Endothelial cell (in vitro differentiated cells): ENCODE data around the gene PCNX2. TPM values are rescaled to one million over a fixed set of nuclear protein-coding genes. Genes with fewer than 3 reads are reported as not detected.

Source experiments
- DNase-seq: peaks from one replicate; pipeline ENCODE4 v3.0.0; 2021; ENCODE audit warnings: low spot score
- H3K27ac Mint-ChIP-seq: one replicate; pipeline ENCODE4 v1.8.0; 2021; ENCODE audit warnings: mixed read lengths, inconsistent platforms; ENCODE audit not compliant: unreplicated experiment
- H3K27me3 Mint-ChIP-seq: one replicate; pipeline ENCODE4 v1.8.0; 2021; ENCODE audit warnings: mild to moderate bottlenecking, moderate library complexity, mixed read lengths, inconsistent platforms; ENCODE audit not compliant: unreplicated experiment
- H3K36me3 Mint-ChIP-seq: one replicate; pipeline ENCODE4 v1.8.0; 2021; ENCODE audit warnings: mild to moderate bottlenecking, low read depth, mixed read lengths, inconsistent platforms; ENCODE audit not compliant: unreplicated experiment
- H3K4me1 Mint-ChIP-seq: one replicate; pipeline ENCODE4 v1.8.0; 2021; ENCODE audit warnings: mild to moderate bottlenecking, mixed read lengths, inconsistent platforms; ENCODE audit not compliant: unreplicated experiment
- H3K4me3 Mint-ChIP-seq: one replicate; pipeline ENCODE4 v1.8.0; 2021; ENCODE audit warnings: mild to moderate bottlenecking, mixed read lengths, inconsistent platforms; ENCODE audit not compliant: unreplicated experiment
- H3K9me3 Mint-ChIP-seq: one replicate; pipeline ENCODE4 v1.8.0; 2021; ENCODE audit warnings: mixed read lengths, inconsistent platforms; ENCODE audit not compliant: unreplicated experiment
- CTCF ChIP-seq: fragments of 200-600 bp; sonication (generic); IDR thresholded peaks from one replicate; pipeline ENCODE4 v1.5.0; 2021; ENCODE audit warnings: antibody characterized with exemption; ENCODE audit not compliant: unreplicated experiment
- total RNA-seq: library from RNA; stranded (reverse); fragmentation: NEBNext Ultra II Directional; extraction: Animal tissue kit (Norgen Biotek cat#: 25700); gene quantifications from one replicate; pipeline ENCODE4 v1.2.1, GENCODE V29; 2021; ENCODE audit not compliant: unreplicated experiment

The PCNX2 gene
- total RNA-seq, 1 donor from 2014 or later, result 24.0 TPM

- no peak for TF ChIP-seq CTCF
- H3K27me3 Mint-ChIP-seq, result peaks cover 1% of the 10 kb centered on the region
- peak overlapping the region; percentile 68 for H3K27ac Mint-ChIP-seq
These were observed 321.6 kb downstream of the PCNX2 start for GRCh38 chr1:232973652-232974611.

GRCh38 chr1:232970508-232970907, 325.0 kb downstream of the PCNX2 start:
- H3K27ac Mint-ChIP-seq, result no peak overlapping the region
- H3K36me3 Mint-ChIP-seq, result peaks cover 54% of the 10 kb centered on the region
- H3K4me3 Mint-ChIP-seq, result no peak overlapping the region
- peaks cover 6% of the 10 kb centered on the region for H3K9me3 Mint-ChIP-seq
- no peak for TF ChIP-seq CTCF
- DNase-seq, result no peak
- H3K4me1 Mint-ChIP-seq, result peaks cover 29% of the 10 kb centered on the region
- peaks cover 1% of the 10 kb centered on the region for H3K27me3 Mint-ChIP-seq

More at GRCh38 chr1:232973652-232974611, 321.6 kb downstream of the PCNX2 start:
- Mint-ChIP-seq H3K9me3 (peaks cover 6% of the 10 kb centered on the region), H3K4me3 (peak overlapping the region; percentile 10), H3K4me1 (peaks cover 44% of the 10 kb centered on the region), H3K36me3 (peaks cover 73% of the 10 kb centered on the region)
- no peak for DNase-seq

- H3K4me1 Mint-ChIP-seq, result peaks cover 22% of the 10 kb centered on the region
- H3K36me3 Mint-ChIP-seq, result peaks cover 54% of the 10 kb centered on the region
- DNase-seq, result no peak
- H3K4me3 Mint-ChIP-seq, result no peak overlapping the region
- peaks cover 1% of the 10 kb centered on the region for H3K27me3 Mint-ChIP-seq
- H3K9me3 Mint-ChIP-seq, result peaks cover 6% of the 10 kb centered on the region
- no peak for TF ChIP-seq CTCF
- no peak overlapping the region for H3K27ac Mint-ChIP-seq
These were observed 325.7 kb downstream of the PCNX2 start for GRCh38 chr1:232969799-232970198.

GRCh38 chr1:232968965-232969364, 326.6 kb downstream of the PCNX2 start:
- peaks cover 6% of the 10 kb centered on the region for H3K9me3 Mint-ChIP-seq
- DNase-seq, result no peak
- peaks cover 1% of the 10 kb centered on the region for H3K27me3 Mint-ChIP-seq
- TF ChIP-seq CTCF, result no peak
- no peak overlapping the region for H3K4me3 Mint-ChIP-seq
- peaks cover 48% of the 10 kb centered on the region for H3K36me3 Mint-ChIP-seq
- no peak overlapping the region for H3K27ac Mint-ChIP-seq
- H3K4me1 Mint-ChIP-seq, result peaks cover 14% of the 10 kb centered on the region

- Mint-ChIP-seq H3K27me3 (peaks cover 1% of the 10 kb centered on the region), H3K4me3 (no peak overlapping the region), H3K36me3 (peaks cover 43% of the 10 kb centered on the region), H3K9me3 (peaks cover 6% of the 10 kb centered on the region), H3K27ac (no peak overlapping the region), H3K4me1 (peaks cover 12% of the 10 kb centered on the region)
- DNase-seq, result no peak
- no peak for TF ChIP-seq CTCF
These were observed 327.1 kb downstream of the PCNX2 start for GRCh38 chr1:232968391-232968790.
